ENCODE data around the gene AVL9.
"Not testable (repeated sequence)": the region's sequence is repeated elsewhere in the genome, so short reads cannot be mapped to it uniquely, and the experiment has no call there.

The AVL9 gene

DNA sequence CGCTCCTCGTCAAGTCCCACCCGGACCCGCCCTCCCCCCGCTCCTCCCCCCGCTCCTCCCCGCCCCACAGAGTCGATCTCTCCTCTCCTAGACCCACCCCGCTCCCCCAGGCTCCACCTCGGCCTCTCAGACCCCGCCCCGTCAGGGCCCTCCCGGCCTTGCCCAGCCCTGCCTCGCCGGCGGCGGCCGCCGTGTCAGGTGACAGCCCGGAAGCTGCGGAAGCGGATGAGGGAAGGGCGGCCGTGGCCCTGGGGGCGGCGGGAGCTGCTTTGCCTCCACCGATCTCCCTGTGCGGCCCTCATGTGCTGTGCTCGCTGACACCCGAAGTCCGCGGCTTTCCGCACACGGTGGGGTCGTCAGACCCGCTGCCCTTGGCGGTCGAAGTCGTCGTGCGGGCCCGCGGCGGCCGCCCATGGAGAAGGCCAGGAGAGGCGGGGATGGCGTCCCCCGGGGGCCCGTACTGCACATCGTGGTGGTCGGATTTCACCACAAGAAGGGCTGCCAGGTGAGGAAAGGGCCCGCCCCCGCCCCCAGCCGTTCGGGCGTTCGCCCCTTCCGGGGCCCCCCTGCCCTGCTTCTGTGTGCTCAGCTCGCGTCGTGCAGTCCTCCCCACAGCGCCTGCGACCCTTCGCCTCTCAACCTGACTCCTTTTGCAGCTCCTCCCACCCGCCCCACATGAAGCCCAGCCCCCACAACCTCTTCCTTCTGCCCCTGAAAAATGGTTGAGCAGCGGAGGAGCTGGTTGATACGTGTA, at the start of gene AVL9:
AVL9 (plus strand) TSS at position 192 of the 754 bp plus-strand sequence; CDS start at position 413, 221 bp downstream.
- peak; percentile 96 for DNase-seq (ENCODE audit: low spot score)

DNA sequence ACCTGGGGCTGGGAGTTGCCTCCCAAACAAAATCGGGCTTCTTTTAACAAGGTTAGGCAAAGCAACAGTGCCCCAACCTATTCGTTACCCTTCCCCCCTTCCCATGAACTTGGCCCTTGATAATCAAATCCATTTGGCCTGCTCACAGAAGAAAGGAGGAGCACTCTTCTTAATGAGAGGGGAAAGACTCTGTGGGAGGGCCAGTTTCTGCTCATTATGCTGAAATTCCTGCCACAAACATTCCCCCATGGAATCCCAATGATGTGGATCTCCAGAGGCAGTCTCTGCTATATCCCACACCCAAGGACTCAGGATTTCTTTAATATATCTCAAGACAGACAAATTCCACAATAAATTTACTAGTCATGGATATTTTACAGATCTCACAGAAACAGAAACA, 48.1 kb upstream of the AVL9 start:
- DNase-seq (ENCODE audit: low spot score), result no peak

DNA sequence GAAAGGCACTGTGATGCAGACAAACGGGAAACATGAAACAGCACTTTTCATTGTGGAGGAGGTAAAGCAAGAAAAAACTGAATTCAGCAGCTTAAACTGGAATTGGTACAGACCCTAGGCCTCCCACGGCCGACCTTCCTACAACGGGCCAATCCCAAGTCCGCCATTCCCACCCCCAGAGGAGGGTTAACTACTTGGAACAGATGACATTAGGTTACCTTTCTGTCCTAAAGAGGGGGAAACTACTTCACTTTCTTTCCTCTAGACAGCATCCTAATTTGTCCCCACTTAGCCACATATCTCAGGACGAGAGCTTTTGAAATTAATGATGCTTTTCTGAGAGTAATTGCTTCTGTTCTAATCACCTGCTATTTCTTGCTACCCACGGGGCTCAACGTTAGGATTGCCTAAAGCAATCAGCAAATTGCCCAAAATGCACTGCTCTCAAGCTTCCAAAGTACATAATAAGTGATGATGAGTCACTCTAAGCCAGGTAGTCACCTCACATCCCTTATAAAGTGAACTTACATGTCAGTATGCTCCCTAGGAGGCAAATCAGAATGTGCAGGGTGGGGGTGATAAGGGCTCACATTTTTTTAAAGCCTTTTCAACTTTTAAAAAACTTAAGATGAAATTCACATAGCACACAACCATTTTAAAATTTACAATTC, 41.8 kb upstream of the AVL9 start:
- no peak for DNase-seq (ENCODE audit: low spot score)

DNA sequence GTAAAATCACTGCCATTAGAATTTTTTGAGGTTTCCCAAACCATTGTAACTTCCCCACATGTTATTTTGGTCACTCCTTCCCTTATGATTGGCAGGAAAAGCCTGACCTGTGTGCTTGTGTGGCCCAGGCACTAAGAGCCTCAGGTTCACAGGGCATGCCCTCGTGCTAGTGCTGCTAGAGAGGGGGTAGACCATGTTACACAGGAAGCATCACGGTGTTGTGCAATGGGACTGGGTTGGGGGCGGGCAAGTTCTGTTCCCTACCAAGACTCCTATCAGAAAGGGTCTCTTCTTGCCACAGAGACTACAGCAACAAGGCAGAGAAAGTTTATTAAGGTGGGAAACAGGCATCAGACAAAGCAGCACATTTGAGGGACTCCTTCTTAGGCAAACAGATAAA, 37.3 kb upstream of the AVL9 start:
- no peak for DNase-seq (ENCODE audit: low spot score)

DNA sequence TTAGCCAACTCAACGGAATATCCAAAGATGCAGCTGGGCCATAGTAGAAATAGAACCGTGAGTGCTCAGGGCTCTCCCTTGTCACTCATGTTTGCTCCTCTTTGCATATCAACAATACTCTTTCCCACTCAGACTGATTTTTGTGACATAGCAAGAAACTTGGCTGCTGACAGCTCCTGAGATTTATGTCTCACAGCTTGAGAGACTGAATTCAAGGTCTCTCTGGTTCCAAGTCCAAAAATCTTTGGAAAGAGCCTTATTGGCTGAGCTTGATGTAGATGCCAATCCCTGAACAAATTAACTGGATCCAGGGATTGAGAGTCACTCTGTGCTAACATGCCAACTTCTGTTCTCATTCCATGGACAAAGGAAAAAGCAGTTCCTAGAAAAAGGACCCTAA, 35.5 kb upstream of the AVL9 start:
- no peak for DNase-seq (ENCODE audit: low spot score)

DNA sequence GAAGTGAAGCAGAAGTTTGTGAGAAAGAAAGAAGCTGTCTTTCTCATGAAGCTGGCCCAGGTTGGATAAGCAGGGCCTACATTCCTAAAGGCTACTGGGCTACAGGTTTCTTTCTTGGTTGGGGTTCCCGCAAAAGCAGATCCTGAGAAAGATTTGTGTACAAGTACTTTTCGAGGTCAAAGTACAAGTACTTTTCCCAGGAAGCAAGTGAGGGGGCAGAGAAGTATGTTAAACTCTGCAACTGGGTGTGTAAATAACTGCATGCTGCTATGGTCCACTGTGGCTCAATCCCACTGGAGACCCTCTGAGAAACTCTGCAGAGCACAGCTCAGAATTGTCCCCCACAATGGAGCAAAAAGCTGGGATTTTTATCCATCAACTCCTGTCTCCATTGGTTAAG, 33.8 kb upstream of the AVL9 start:
- DNase-seq (ENCODE audit: low spot score), result no peak

DNA sequence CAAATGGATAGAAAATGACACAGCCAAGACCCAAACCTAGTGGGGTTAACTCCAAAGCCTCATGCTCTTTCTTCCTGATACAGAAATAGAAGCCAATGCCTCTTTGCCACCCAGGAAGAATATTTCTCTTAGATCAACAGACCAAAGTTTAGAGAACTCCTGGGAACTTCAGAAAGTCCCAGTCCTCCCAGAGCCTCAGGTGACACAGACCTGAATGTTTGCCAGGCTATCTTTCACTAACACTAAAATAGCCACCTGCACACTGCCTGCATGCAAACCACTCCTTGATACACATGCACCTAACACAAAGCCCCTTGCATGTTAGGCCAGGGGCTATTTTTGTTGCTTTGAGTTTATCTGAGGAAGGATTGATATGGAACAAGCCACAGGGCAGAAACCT, 32.8 kb upstream of the AVL9 start:
- DNase-seq (ENCODE audit: low spot score), result no peak

DNA sequence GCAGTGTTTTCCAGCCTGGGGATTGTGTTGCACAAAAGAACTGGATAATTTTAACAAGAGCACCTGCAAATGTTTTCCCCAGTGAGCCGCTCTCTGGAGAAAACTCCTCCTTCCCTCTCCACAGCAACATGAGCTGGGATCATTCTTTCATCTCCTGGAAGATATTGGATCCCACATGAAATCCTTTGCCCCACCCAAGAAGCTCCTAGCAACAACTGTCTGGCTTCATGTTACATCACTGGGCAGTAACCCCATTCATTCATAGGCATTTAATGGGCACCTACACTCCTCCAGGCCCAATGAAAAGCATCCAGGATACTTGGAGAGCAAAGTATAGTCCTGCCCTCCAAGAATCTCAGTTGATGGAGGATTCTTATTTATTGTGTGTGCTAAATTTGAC, 32.3 kb upstream of the AVL9 start:
- DNase-seq (ENCODE audit: low spot score), result no peak

DNA sequence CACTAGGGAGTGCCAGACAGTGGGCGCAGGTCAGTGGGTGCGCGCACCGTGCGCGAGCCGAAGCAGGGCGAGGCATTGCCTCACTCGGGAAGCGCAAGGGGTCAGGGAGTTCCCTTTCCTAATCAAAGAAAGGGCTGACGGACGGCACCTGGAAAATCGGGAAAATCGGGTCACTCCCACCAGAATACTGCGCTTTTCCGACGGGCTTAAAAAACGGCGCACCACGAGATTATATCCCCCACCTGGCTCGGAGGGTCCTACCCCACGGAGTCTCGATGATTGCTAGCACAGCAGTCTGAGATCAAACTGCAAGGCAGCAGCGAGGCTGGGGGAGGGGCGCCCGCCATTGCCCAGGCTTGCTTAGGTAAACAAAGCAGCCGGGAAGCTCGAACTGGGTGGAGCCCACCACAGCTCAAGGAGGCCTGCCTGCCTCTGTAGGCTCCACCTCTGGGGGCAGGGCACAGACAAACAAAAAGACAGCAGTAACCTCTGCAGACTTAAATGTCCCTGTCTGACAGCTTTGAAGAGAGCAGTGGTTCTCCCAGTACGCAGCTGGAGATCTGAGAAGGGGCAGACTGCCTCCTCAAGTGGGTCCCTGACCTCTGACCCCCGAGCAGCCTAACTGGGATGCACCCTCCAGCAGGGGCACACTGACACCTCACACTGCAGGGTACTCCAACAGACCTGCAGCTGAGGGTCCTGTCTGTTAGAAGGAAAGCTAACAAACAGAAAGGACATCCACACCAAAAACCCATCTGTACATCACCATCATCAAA, 30.5 kb upstream of the AVL9 start:
- DNase-seq (ENCODE audit: low spot score), result not testable (repeated sequence)

DNA sequence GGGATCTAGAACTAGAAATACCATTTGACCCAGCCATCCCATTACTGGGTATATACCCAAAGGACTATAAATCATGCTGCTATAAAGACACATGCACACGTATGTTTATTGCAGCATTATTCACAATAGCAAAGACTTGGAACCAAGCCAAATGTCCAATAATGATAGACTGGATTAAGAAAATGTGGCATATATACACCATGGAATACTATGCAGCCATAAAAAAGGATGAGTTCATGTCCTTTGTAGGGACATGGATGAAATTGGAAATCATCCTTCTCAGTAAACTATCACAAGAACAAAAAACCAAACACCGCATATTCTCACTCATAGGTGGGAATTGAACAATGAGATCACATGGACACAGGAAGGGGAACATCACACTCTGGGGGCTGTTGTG, 25.3 kb upstream of the AVL9 start:
- not testable (repeated sequence) for DNase-seq (ENCODE audit: low spot score)

DNA sequence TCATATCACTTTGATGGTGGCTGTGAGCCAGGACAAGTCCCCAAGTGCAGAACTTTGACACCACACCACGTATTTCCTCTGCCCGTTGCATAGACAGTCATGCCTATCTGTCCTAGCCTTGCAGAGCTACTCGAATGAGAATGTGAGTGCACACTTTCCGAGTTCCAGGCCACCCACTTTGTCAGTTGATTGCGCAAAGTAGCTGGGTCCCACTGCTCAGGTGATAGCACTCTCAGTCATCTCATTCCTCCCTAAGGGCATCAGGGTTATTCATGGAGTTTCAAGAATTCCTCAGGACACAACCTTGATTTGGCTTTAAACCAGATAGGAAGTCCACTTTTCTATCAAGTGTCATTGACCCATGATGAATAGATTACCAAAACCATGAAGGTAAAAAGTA, 24.4 kb upstream of the AVL9 start:
- no peak for DNase-seq (ENCODE audit: low spot score)

DNA sequence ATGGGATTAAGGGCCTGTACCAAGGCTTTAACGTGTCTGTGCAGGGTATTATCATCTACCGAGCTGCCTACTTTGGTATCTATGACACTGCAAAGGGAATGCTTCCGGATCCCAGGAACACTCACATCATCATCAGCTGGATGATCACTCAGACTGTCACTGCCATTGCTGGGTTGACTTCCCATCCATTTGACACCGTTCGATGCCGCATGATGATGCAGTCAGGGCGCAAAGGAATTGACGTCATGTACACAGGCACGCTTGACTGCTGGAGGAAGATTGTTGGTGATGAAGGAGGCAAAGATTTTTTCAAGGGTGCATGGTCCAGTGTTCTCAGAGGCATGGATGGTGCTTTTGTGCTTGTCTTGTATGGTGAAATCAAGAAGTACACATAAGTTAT, 23.3 kb upstream of the AVL9 start:
- DNase-seq (ENCODE audit: low spot score), result no peak

DNA sequence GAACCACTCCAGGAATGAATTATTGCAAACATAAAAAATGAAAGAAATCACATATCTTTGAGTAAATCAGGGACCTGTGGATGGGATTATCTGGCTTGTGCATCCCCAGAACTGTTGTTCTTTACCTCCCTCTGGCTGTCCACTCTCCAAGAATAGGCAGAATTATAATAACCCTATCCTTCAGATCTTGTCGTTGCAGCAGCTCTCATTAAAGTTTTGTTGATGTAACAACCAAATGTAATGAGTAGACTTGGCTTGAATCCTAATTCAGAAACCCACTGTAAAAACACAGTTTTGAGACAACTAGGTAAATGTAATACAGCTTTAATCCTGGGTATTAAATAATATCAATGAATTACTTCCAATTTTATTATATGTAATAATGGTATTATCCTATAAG, 21.3 kb upstream of the AVL9 start:
- no peak for DNase-seq (ENCODE audit: low spot score)

DNA sequence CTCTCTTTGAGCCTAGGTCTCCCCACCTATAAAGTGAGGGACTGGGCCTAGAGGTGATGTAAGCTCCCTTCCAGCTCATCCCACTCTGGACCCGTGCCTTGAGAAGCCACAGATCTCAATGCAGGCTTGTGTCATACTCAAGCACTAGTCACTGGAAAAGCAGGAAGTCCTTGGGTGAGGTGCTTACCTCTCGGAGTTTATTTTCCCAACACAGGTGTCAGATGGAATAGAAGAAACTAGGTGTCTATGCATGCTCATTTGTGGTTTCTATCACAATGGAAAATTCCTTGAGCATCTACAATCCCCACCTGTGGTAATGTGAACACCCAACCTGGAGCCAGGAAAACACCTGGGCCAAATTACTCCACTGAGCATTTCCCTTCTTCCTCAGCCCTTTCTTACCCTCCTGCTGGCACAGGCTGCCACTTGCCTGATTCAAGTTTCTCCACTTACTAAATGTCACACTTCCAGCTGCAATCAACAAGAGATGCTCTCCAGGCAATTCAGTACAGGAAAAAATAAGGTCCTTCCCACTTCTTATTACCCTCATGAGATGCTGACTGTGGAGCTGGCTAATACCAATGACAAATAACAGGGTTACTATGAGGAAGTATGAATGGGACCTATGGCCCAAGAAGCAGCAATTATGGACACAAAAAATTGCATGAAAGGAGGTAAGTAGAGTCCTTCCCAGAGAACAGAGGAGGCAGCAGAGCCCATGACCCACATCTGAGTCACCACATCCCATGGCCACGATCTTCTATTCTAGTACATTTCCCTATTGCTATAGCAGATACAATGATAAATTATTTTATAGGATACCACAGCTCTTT, 18.3 kb upstream of the AVL9 start:
- DNase-seq (ENCODE audit: low spot score), result no peak

DNA sequence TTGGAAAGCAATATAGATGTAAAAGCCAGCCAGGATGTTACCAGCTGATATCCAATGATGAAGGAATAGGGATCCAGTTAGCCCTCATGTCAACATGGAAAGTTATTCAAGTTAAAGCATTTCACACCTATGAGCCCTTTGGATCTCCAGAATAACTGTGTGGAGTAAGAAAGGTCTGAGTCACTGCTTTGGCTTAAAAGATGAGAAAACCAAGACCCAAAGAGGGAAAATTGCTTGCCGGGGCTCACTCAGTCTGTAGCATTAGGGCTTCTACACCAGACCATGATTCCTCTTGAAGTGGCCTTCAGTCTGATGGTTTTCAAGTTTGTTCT, 17.7 kb upstream of the AVL9 start:
- no peak for DNase-seq (ENCODE audit: low spot score)

DNA sequence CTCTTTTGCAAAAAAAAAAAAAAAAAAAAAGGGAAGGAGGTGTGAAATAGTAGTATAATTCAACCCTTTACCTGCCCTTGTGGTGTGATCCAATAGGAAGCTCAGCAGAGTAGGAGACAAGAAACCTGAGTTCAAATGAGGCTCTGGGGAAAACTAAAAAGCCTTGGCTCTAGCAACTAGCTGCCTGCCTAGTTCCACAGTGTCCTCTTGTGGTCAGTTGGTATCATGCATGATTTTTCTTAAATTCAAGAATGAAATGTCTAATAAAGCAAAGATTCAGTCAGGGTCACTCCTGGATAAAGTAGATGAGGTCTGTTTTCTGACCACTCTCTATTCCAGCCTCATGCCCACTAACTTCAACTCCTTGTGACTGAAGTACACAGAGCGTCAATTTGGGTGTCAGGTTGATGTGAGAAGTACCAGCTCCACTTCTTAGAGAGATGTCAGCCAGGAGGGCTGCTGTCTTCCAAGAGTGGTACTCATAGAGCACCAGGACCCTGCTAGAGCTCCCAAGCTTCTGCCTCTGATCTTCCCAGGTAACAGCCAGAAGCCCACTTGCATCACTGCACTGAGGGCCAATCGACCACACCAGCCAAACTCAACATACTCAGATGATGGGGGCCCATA, 15.6 kb upstream of the AVL9 start:
- DNase-seq (ENCODE audit: low spot score), result peak; percentile 76

DNA sequence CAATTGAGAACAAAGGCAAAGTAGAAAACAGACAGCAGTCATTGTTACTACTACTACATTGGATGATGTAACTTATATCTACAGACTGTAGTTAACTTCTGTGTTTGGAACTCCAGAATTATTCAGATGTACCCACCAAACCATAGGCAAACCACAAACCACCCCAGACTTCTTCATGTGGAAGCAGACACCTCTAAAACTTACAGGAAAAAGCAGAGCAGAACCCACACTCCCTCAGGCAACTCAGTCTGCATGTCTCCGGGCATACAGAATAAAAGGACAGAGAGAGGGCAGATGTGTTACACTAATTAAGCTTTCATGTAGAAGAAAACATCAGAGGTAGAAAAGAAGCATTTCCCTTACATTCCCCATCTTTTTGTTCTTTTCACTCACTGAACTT, 14.1 kb upstream of the AVL9 start:
- no peak for DNase-seq (ENCODE audit: low spot score)

DNA sequence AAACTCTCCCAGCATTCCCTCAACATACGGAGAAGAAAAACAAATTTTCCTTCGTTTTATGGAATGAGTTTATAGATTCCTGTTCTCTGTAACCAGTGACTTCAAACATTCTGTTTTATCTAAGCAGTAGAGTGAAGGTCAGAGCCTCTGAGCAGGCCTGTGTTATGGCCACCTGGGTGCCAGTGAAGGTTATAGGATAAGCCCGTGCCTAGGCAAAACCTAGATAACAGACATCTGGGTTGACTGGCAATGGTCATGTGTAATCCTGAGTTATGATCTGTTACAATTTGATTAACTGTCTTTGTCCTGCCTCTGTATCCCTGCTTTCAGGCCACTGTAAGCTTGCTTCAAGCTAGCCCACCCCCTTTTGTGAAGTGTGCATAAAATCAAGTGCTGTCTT, 13.4 kb upstream of the AVL9 start:
- DNase-seq (ENCODE audit: low spot score), result no peak

DNA sequence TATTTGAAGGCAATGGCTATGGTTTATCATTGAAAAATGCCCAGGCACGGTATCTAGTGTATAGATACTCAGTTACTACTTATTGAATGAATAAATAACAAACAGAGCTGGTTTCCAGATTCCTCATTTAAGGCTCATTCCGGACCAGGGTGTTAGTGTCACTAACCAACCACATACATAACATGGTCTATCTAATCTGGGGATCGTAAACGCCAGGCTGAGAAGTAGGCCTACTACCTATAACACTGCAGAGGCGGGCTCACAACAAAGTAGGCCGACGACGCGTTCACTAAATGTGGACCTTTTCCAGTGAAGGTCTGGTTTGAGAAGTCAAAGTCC, 5.5 kb upstream of the AVL9 start:
- no peak for DNase-seq (ENCODE audit: low spot score)

DNA sequence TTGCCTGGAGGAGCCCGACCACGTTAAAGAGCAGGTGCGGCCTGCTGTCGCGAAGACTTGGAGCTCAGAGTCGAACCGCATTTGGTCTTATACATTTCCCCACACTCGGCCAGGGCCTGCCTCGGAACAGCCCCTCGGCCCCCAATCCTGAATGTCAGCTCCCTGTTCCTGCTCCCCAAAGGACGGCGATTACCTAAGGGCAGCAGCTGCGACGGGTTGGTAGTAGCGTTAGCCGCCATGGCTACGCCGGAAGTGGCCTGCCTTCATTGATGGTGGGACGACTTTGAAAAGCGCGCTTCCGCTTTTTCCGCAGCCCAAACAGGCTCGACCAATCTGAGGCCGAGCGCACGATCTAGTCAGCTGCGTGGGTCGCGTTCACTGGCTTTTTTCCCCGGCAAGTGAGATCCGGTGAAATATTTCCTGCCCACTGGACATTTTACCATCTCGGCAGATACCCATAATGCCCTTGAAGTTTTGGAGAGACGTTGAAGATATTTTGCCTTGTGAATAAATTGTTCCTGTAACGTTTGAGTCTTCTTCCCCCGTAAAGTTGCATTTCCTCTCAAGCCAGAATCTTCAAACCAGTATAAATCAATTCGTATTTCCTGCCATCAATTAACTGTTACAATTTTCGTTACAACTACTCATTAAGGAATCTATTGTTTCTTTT, 5.0 kb upstream of the AVL9 start, which contains the start of gene LSM5:
LSM5 (minus strand) TSS at position 254 of the 670 bp plus-strand sequence; CDS start at position 239, 15 bp downstream.
- peak; percentile 83 for DNase-seq (ENCODE audit: low spot score)

DNA sequence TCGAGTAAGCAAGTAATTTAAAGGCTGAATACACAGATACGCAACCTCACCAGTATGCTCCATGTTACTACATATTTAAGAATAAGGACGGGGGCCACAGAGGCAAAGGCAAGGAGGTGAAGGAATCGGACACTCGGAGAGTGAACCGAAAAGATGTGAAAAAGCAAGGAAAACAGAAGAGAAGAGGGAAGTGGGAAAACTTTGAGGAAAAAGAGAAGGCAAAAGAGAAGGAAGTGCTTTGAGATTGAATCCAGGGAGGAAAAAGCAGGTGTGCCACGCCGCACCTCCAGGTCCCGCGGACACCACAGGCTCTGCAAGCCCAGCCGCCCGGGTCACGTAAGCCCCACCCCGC, 367 bp upstream of the AVL9 start:
- no peak for DNase-seq (ENCODE audit: low spot score)
